HG03196 (cell line): ENCODE measurements around the gene TPM1.
"Not testable (repeated sequence)": the region's sequence is repeated elsewhere in the genome, so short reads cannot be mapped to it uniquely, and the experiment has no call there.

Experiments
- ATAC-seq: cut with Tn5 transposase; IDR thresholded peaks from one replicate; pipeline ENCODE4 v1.9.1; 2021; ENCODE audit not compliant: unreplicated experiment

The TPM1 gene

DNA sequence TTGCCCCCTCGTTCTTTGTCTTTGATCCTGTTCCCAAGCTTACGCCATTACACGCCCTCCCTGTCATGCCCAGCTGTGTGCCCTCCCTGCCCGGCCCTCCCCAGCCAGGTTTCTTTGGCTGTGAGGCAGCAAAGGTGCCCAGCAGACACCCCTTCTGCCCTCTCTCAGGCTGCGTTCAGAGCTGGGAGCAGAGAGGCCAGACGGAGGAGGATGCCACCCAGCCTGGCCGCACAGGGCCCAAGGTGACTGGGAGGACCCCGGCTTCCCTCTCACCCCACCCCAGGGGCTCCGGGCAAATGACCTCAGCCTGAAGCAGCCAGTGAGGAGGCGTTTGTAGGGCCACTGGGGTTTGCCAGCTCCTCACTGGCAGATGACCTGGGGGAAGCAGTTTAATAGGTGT is 48.3 kb downstream of the TPM1 start:
- no peak for ATAC-seq

DNA sequence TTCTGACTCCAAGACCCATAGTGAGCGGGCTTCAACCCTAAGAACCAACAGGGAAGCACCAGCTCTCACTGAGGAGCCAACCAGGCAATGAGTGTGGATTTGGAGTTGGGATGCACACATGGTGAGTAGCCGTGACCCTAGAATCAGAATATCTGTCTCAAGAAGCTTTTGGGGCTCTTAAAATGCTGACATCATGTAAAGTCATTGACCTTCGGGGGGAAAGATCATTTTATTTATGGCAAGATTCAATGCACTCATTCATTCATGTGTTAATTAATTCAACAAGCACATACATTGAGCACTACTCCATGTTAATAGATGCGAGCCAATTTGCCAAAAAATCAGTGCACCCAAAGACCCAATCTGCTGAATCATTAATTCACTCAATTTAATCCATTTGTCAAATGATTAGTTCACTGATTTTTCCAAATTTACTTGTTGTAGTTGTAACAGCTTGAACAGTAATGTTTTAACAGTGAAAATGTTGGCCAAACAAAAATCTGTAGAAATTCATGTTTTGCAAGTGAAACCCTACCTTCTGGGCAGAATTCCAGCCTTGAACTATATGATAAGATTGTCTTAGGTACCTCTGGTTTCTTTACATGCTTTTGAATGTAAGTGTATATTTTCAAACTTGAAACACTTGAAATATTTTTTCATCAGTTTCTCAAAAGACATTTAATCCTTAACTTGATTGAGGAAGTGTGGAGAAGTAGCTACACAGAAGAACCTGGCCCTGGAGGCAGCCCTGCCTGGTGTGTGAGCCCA is 49.3 kb downstream of the TPM1 start:
- no peak for ATAC-seq

DNA sequence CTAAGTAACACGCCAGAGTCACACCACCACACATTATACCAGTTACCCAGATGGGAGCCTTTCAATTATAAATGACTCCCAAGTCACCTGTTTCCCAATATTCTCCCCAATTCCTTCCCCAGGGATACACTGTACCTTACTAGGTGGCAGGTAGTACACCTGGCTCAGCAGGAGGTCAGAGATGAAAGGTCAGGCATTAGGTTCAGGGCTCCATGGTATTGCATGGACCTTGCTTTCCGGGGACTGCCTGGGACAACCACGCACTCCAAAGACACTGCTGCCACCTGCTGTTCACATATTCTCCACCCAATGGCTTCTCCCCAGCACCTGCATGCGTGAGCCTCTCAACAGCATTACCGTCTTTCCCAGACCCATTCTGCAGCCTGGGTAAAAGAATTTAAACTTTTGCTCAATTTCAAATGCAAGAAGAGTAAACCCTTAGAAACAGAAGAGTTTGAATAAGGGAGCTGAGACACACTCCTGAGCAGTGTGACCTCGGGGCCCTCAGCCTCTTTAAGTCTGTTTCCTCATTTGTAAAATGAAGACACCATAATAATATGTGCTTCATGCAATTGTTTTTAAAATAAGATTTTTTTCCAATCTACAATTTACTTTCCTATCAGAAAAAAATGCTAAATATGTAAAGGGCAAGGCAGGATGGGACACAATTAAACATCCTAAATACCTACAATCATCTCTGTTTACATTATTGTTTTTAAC is 51.1 kb downstream of the TPM1 start:
- peak; percentile 73 for ATAC-seq

DNA sequence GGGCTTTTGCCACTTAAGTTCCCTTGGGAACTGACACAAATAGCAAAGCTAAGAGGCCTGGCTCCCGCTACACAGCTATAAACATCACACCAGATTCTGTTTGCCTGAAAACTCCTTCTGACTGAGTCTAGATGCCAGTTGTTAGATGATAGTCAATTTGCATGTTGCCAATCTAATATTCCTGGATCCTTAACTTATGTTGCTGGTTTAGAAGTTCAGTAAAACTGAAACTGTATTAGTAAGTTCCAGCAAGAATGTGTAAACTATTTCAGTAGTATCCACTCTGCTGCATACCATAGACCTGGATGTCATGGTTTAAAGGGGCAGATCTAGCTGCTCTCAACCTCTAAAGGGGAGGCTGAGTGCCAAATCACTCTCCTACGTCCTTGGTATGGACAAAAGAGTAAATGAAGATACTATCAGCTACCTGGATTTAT is 52.0 kb downstream of the TPM1 start:
- no peak for ATAC-seq

DNA sequence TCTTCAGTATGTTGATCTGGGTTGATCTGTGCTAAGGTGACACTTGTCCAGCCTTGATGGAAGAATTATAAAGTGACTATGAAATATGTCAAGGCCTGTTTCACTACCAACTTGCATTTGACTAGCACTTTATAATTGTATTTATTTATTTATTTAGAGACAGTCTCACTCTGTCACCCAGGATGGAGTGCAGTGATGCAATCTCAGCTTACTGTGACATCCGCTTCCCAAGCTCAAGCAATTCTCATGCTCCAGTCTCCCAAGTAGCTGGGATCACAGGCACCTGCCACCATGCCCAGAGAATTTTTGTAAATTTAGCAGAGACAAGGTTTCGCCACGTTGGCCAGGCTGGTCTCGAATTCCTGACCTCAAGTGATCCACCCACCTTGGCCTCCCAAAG is 53.6 kb downstream of the TPM1 start:
- ATAC-seq, result no peak

DNA sequence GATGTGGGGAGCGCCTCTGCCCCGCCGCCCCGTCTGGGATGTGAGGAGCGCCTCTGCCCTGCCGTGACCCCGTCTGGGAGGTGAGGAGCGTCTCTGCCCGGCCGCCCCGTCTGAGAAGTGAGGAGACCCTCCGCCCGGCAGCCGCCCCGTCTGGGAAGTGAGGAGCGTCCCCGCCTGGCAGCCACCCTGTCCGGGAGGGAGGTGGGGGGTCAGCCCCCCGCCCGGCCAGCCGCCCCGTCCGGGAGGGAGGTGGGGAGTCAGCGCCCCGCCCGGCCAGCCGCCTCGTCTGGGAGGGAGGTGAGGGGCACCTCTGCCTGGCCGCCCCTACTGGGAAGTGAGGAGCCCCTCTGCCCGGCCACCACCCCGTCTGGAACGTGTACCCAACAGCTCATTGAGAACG is 56.4 kb downstream of the TPM1 start:
- not testable (repeated sequence) for ATAC-seq

DNA sequence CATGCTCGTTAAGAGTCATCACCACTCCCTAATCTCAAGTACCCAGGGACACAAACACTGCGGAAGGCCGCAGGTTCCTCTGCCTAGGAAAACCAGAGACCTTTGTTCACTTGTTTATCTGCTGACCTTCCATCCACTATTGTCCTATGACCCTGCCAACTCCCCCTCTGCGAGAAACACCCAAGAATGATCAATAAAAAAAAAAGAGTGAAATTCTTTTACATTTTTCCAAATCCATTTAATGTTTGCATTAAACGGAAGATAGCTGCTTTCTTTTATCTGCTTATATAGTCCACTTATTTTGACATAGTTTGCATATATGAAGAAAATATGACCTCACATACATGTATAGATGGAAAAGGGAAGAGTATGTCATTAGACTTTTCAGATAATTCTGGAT is 57.0 kb downstream of the TPM1 start:
- not testable (repeated sequence) for ATAC-seq

DNA sequence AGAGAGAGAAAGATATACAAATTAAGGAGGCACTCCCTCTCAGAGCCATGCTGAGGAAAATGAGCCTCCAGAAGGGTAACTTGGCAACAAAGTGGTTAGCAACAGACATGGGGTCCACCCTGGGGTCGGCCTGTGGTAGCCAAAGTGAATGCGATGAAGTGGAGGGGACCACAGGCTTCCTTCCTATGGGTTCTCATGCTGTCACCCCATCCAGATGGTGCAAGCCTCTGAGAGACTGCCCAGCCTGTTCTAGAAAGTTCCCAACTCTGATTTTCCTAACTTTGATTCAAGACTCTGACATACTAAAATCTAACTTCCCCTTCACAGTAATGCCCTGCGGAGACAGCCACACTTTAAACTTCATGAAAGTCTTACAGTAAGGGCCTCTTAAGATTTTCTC is 60.9 kb downstream of the TPM1 start:
- ATAC-seq, result no peak

DNA sequence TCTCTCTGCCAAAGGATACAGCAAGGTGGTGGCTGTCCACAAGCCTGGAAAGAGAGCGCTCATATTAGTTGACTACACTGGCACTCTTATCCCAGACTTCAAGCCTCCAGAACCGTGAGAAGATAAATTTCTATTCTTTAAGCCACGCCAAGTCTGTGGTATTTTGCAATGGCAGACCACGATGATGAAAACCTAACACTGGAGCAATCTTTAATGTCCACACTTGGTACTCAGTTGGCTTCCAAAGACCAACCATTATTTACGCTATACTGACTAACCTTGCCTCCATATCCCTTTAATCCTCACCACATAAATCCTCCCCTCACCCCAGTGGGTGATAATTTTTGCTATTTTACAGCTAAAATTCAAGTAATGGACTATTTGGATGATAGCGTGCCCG is 62.2 kb downstream of the TPM1 start:
- no peak for ATAC-seq

DNA sequence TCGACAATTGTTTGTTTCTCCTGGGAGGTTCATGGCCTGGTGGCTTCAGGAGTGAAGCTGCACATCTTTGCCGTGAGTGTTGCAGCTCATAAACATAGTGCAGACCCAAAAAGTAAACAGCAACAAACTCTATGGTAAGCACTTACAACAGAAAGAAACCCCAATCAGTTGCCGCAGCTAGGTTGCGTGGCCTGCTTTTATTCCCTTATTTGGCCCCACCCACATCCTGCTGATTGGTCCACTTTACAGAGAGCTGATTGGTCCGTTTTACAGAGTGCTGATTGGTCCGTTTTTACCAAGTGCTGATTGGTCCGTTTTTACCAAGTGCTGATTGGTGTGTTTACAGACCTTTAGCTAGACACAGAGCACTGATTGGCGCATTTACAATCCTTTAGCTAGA is 62.8 kb downstream of the TPM1 start:
- not testable (repeated sequence) for ATAC-seq

DNA sequence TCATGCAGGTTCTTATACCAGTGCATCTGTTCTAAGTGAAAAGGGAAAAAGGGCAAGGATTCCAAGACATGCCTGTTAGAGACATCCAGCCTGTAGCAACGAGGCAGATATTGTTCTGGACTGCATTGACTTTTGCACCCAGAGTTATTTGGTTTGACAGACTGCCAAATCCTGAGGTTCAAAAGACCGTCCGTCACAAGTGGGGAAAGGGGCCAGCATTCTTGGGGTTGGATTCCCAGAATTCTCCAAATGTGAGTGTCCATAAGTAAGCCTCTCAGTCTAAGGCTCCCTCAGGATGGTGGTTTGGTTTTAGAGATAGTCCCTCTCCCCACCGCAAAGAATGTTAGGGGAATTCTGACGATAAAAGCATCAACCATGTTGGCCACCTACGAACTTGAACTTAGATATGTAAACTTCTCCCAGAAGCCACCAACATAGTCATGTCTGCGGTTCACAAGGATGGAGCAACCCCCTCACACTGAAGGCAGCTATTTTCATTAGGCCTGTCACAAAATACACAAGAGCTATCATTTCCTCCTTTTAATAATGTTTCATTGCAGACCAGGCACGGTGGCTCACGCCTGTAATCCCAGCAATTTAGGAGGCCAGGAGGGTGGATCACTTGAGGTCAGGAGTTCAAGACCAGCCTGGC is 65.5 kb downstream of the TPM1 start:
- no peak for ATAC-seq

DNA sequence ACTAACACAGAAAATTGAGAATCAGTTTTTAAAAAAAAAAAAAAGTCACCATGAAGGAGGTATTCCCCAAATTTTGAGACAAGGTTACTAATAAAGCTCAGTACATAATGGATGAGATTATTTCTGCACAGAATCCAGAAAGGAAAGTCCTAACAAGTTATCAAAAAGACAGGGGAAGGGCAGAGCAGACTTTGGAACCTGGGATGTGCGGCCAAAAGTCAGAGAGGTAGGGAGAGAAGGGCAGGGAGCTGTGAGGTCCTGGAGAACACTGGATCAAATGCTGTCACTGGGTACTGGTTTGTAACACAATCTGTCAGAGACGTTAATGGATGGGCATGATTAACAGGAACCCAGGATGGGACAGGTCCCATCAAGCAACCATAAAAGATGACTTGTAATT is 67.0 kb downstream of the TPM1 start:
- ATAC-seq, result no peak

DNA sequence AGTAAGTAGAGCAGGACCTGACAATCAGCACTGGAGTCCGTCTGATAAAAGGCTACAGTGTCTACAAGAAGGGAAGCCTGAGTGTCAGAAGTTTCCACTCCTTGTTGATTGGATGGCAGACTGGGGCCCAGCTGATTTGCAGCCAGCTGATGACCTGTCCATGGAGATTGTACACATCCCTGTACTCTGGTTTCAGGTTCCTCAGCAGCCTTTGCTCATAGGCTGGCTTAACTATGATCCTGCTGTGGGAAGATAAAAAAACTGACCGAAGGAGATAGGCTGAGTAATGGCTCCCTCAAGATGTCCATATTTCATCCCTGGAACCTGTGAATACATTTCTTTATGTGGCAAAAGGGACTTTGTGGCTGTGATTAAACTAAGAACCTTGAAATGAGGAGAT is 67.4 kb downstream of the TPM1 start:
- no peak for ATAC-seq

DNA sequence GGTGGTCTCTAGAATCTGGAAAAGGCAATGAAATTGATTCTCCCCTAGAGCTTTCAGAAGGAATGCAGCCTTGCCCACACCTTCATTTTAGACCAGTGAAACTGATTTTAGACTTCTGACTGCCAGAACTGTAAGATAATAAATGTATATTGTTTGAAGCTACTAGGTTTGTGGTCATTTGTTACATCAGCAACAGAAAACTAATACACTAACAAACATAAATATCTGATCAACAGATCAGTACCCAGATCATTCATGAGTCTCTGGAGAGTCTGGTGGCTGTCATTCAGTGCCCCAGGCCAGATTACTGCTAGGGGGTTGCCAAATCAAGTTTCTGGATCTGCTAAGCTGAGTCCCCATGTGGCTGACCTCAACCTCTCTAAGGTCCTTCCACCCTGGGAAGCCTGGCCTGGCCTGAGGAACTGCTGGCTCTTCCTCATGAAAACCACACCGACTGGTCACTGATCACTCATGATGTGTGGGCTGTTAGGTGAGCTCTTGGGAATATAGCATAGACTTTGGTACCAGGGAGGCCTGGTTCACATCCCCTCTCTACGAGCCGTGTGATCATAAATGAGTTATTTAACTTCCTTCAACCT is 68.0 kb downstream of the TPM1 start:
- no peak for ATAC-seq

DNA sequence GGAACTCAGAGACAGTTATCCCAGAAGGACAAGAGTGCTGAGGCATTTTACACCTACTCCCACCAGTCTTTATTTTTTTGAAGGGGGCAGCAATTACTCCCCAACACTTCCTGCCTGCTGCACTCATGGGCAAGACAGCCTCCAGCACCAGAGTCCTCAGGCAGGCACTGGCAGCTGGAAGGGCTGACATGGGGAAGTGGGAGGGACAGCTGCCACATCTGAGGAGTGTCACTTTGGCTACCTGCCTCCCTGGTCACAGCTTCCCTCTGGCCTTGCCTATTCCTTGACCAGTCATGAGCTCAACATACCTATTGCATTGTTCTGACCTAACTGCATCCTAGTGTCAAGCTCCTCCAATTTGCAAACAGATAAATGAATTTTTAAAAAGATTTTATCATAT is 68.9 kb downstream of the TPM1 start:
- ATAC-seq, result no peak

DNA sequence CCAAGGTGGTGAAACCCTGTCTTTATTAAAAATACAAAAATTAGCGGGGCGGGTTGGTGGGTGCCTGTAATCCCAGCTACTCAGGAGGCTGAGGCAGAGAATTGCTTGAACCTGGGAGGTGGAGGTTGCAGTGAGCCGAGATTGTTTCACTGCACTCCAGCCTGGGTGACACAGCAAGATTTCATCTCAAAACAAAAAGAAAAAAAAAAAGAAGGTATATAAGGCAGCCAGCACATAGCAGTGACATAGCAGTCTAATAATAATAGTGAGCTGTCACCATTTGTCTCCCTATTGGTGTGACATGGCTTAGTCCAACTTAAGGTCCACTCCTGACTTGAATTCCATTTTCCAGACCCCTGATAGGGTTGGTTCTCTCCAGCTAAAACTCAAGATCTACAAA is 70.3 kb downstream of the TPM1 start:
- no peak for ATAC-seq

DNA sequence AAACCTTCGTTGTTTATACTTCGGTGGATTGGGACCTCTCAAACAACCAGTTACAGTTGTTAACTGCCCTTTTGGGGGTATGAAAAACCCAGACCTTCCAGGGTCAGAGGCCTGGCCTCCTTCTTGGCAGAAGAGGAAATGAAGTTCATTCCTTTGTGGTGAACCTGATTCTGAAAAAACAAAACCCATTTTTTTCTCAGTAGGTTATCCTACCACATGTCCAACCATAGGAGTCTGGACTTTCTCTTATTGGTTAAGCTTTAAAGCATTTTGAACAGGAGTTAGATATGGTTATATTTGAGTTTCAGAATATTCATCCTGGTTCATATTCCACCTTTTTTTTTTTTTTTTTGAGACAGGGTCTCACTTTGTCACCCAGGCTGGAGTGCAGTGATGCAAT is 71.9 kb downstream of the TPM1 start:
- ATAC-seq, result no peak
